ENCODE data around the gene CBFA2T3.

GRCh38 chr16:89026121-89026612 lies 49.2 kb upstream of the CBFA2T3 start:
- TF ChIP-seq, protein P1, sequence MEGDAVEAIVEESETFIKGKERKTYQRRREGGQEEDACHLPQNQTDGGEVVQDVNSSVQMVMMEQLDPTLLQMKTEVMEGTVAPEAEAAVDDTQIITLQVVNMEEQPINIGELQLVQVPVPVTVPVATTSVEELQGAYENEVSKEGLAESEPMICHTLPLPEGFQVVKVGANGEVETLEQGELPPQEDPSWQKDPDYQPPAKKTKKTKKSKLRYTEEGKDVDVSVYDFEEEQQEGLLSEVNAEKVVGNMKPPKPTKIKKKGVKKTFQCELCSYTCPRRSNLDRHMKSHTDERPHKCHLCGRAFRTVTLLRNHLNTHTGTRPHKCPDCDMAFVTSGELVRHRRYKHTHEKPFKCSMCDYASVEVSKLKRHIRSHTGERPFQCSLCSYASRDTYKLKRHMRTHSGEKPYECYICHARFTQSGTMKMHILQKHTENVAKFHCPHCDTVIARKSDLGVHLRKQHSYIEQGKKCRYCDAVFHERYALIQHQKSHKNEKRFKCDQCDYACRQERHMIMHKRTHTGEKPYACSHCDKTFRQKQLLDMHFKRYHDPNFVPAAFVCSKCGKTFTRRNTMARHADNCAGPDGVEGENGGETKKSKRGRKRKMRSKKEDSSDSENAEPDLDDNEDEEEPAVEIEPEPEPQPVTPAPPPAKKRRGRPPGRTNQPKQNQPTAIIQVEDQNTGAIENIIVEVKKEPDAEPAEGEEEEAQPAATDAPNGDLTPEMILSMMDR (IDR thresholded peaks at IDR 0.05), result no peak
- TF ChIP-seq POLR2A (IDR thresholded peaks at IDR 0.05) (no peak), EP300 (IDR thresholded peaks at IDR 0.05) (no peak)
